Lung (tissue), 12 donors: ENCODE results near the gene HIC1. TPM values are rescaled to one million over a fixed set of nuclear protein-coding genes. Genes with fewer than 3 reads are reported as not detected.

Source experiments
- ATAC-seq: fragments of 200-7000 bp; cut with Tn5 transposase; one replicate; pipeline ENCODE4 v1.9.1; 2020; ENCODE audit warnings: moderate number of reproducible peaks; ENCODE audit not compliant: insufficient read depth, low FRiP score
- DNase-seq, 3 donors: peaks; one replicate each; pipeline ENCODE4 v3.0.0-alpha.2; 2013 to 2017
- H3K27ac ChIP-seq, 2 donors: one replicate each; pipeline ENCODE4 v1.5.1; 2013; ENCODE audit warnings: mild to moderate bottlenecking in 2 of 2, moderate library complexity in 2 of 2, control low read depth in 1 of 2, inconsistent platforms in 1 of 2, low read depth in 1 of 2, low read length in 1 of 2
- H3K27me3 ChIP-seq, 3 donors: one replicate each; pipeline ENCODE4 v1.5.1; 2013; ENCODE audit warnings: low read length in 2 of 3; ENCODE audit not compliant: control insufficient read depth in 3 of 3, insufficient read depth in 3 of 3
- H3K36me3 ChIP-seq, 4 donors: one replicate each; pipeline ENCODE4 v1.5.1; 2013; ENCODE audit warnings: low read length in 4 of 4, mild to moderate bottlenecking in 1 of 4, moderate library complexity in 1 of 4; ENCODE audit not compliant: control insufficient read depth in 4 of 4, insufficient read depth in 4 of 4
- H3K4me1 ChIP-seq, 5 donors: one replicate each; pipeline ENCODE4 v1.5.1; 2013; ENCODE audit warnings: low read length in 5 of 5, mild to moderate bottlenecking in 2 of 5, moderate library complexity in 1 of 5; ENCODE audit not compliant: control insufficient read depth in 5 of 5, insufficient read depth in 5 of 5
- H3K4me3 ChIP-seq: one replicate; pipeline ENCODE4 v1.5.1; 2013; ENCODE audit warnings: mild to moderate bottlenecking, control low read depth, moderate library complexity
- H3K9ac ChIP-seq, 2 donors: one replicate each; pipeline ENCODE4 v1.5.1; 2013; ENCODE audit warnings: low read length in 2 of 2, control low read depth in 1 of 2; ENCODE audit not compliant: insufficient read depth in 1 of 2
- H3K9me3 ChIP-seq, 4 donors: one replicate each; pipeline ENCODE4 v1.5.1; 2013; ENCODE audit warnings: low read length in 3 of 4, mild to moderate bottlenecking in 1 of 4, moderate library complexity in 1 of 4; ENCODE audit not compliant: control insufficient read depth in 4 of 4, insufficient read depth in 3 of 4
- WGBS, 2 donors: extraction: QIAGEN DNeasy Blood & Tissue Kit; methylation state at CpG; one replicate each; pipeline ENCODE4 v1.1.7; 2013; 5-methylcytosine and 5-hydroxymethylcytosine counted together
- polyA plus RNA-seq, 2 donors: library from polyadenylated mRNA; stranded (reverse); fragments of 200-250 nt; gene quantifications; one replicate each; pipeline ENCODE4 v1.2.1, GENCODE V29; 2013
- total RNA-seq, 2 donors: library from RNA; depleted of rRNA in 1 of 2; stranded (reverse); fragments of >200 nt in 1 of 2; gene quantifications; one replicate each; pipeline ENCODE4 v1.2.1, GENCODE V29; 2014 to 2021
- TF ChIP-seq, protein P1 (sequence below): IDR thresholded peaks from 2 replicates; pipeline ENCODE4 v1.5.1; 2012; ENCODE audit warnings: mild to moderate bottlenecking; ENCODE audit errors: control extremely low read depth, extremely low read depth
- donor health status: control.
- donor health status: control.
- donor health status: Bipolar disorder and iron deficiency.
- donor health status: healthy.
- donor health status: DM: yes; HTN: yes; CAD: no.

Gene HIC1
- total and polyA plus RNA-seq, 4 donors: 5.5 to 34.8 (median 21.6) TPM

DNA sequence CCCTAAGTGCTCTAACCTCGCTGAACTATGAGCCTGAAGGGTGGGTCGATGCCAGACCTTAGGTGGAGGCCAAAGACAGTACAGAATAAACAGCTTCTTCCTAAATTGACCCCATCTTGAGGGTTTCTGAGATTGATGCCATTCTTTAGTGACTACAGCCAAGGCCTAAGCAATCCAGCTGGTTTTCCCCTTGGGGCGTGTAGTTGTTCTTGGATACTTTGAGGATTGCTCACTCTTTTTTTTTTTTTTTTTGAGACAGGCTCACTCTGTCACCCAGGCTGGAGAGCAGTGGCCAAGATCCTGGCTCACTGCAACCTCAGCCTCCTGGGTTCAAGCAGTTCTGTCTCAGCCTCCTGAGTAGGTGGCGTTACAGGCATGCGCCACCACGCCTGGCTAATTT is 11.1 kb upstream of the HIC1 start:
- Histone ChIP-seq H3K27me3 (peaks cover 0 to 2% (median 0%) of the 10 kb centered on the region in 3 donors), H3K9ac (no peak overlapping the region), H3K36me3 (peaks cover 0 to 16% (median 10%) of the 10 kb centered on the region in 4 donors), H3K9me3 (no peaks in the 10 kb centered on the region), H3K27ac (no peak overlapping the region), H3K4me1 (peaks cover 2 to 17% (median 9%) of the 10 kb centered on the region in 5 donors), H3K4me3 (no peak overlapping the region)
- DNase-seq (no peak), ATAC-seq (no peak)
- WGBS, 2 donors: 80 to 93% methylated on average over 6 of the region's 6 CpGs
- TF ChIP-seq, protein P1, sequence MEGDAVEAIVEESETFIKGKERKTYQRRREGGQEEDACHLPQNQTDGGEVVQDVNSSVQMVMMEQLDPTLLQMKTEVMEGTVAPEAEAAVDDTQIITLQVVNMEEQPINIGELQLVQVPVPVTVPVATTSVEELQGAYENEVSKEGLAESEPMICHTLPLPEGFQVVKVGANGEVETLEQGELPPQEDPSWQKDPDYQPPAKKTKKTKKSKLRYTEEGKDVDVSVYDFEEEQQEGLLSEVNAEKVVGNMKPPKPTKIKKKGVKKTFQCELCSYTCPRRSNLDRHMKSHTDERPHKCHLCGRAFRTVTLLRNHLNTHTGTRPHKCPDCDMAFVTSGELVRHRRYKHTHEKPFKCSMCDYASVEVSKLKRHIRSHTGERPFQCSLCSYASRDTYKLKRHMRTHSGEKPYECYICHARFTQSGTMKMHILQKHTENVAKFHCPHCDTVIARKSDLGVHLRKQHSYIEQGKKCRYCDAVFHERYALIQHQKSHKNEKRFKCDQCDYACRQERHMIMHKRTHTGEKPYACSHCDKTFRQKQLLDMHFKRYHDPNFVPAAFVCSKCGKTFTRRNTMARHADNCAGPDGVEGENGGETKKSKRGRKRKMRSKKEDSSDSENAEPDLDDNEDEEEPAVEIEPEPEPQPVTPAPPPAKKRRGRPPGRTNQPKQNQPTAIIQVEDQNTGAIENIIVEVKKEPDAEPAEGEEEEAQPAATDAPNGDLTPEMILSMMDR: no peak

DNA sequence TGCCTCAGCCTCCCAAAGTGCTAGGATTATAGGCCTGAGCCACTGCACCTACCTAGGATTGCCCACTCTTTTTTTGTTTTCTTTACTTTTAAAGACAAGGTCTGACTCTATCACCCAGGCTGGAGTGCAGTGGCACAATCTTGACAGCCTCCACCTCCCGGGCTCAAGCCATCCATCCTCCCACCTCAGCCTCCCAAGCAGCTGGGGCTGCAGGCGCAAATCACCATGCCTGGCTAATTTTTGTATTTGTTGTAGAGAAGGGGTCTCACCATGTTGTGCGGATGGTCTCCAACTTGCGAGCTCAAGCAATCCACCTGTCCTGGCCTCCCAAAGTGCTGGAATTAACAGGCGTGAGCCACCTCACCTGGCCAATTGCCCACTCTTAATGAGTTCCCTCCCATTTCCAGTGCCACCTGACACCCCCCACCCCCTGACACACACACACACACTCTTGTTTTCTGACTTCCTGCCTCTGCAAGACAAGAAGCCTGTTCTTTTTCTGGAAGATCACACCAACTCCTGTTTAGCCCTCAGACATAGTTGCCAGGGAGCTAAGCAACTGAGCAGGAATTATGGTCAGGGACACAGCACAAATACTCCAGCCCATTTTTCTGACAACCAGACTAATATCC is 10.5 kb upstream of the HIC1 start:
- TF ChIP-seq, protein P1: no peak
- no peaks in the 10 kb centered on the region for H3K9me3 ChIP-seq
- peaks cover 0 to 16% (median 10%) of the 10 kb centered on the region in 4 donors for H3K36me3 ChIP-seq
- H3K9ac ChIP-seq: no peak overlapping the region
- peaks cover 7 to 23% (median 15%) of the 10 kb centered on the region in 5 donors for H3K4me1 ChIP-seq
- H3K27me3 ChIP-seq: peaks cover 0 to 2% (median 0%) of the 10 kb centered on the region in 3 donors
- DNase-seq (no peak), ATAC-seq (no peak)
- 92 to 93% methylated on average over 5 of the region's 5 CpGs for WGBS, 2 donors
- no peak overlapping the region for H3K4me3 ChIP-seq
- no peak overlapping the region for H3K27ac ChIP-seq

- Histone ChIP-seq H3K36me3 (peaks cover 0 to 12% (median 6%) of the 10 kb centered on the region in 4 donors), H3K9ac (no peak overlapping the region), H3K9me3 (no peaks in the 10 kb centered on the region), H3K4me3 (no peak overlapping the region), H3K4me1 (peaks cover 7 to 17% (median 12%) of the 10 kb centered on the region in 5 donors), H3K27ac (no peak overlapping the region), H3K27me3 (peaks cover 0 to 8% (median 2%) of the 10 kb centered on the region in 3 donors)
- 88 to 94% methylated on average over 6 of the region's 6 CpGs for WGBS, 2 donors
- DNase-seq (no peak), ATAC-seq (no peak)
- TF ChIP-seq, protein P1: no peak
These were observed 7.3 kb upstream of the HIC1 start for GRCh38 chr17:2047590-2047989.
